Endothelial cell of umbilical vein (primary cell): Measurements from ENCODE around the gene SEMA4C.

ENCODE experiments used
- EZH2 ChIP-seq: IDR thresholded peaks from 2 replicates; pipeline ENCODE4 v1.6.1; 2012; ENCODE audit warnings: borderline replicate concordance, low read depth, mild to moderate bottlenecking, moderate library complexity, low read length, inconsistent platforms; ENCODE audit not compliant: severe bottlenecking
- MYC ChIP-seq: IDR thresholded peaks from one replicate; pipeline ENCODE4 v1.6.1; 2011; ENCODE audit warnings: mild to moderate bottlenecking, low read depth, low read length
- POLR2A ChIP-seq: IDR thresholded peaks from 2 replicates; pipeline ENCODE4 v1.6.1; 2012; ENCODE audit warnings: low read depth, mild to moderate bottlenecking, control low read depth, low read length
- POLR2AphosphoS5 ChIP-seq: IDR thresholded peaks from 2 replicates; pipeline ENCODE4 v1.6.1; 2012; ENCODE audit warnings: low read depth, mild to moderate bottlenecking, control low read depth, low read length, moderate library complexity; ENCODE audit not compliant: insufficient read depth
- TF ChIP-seq, protein P1 (sequence below), 2 donors: IDR thresholded peaks; 1 replicate in 1 of 2; 2 replicates in 1 of 2; pipeline ENCODE4 v1.5.1; 2011; ENCODE audit warnings: low read length in 2 of 2, mild to moderate bottlenecking in 2 of 2, moderate library complexity in 2 of 2, control low read depth in 1 of 2, inconsistent platforms in 1 of 2, low read depth in 1 of 2; ENCODE audit not compliant: insufficient read depth in 1 of 2; ENCODE audit errors: extremely low read depth in 1 of 2
- TF ChIP-seq, protein P2 (sequence below): IDR thresholded peaks from 2 replicates; pipeline ENCODE4 v1.6.1; 2011; ENCODE audit not compliant: insufficient read depth, insufficient read length

DNA sequence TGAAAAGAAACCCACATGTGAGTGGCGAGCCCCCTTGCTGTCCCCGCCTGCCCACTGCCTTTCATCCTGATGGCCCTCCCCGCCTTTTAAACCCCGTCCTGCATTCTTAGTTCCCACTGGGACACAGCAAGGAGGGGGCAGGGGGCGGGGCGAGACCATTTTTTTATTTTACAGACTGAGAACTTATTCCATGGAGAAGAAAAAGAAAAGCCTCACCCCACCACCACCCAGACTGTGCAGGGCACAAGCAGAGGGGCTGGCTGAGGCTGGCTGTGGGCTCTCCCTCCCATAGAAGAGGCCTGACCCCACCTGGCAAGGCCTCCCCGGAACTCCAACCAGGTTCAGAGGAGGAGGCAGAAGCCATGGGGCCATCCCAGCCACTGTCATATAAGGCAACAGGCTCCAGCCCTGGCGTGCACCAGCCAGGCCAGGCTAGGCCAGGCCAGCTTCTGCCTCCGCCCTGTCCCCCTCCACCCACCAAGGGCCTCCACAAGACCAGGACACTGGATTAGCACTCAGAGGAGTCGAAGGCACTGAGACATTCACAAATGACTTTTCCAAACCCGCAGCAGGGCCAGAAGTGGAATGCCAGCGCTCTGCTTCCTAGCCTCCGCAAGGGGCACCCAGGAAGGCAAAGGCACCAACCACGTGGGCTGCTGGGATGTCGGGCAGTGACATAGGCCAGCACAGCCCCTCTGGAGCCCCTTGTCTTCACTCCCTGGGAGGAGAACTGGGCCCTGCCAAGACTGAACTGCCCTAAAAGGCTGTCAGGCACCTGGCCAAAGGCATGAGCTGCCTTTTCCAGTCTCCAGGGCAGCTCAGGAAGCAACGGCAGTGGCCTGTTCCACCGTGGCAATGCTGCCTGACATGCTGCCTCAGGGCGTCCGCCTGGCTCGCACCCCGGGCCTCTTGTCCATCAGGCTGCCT lies 37.5 kb upstream of the SEMA4C start:
- TF ChIP-seq, protein P1, sequence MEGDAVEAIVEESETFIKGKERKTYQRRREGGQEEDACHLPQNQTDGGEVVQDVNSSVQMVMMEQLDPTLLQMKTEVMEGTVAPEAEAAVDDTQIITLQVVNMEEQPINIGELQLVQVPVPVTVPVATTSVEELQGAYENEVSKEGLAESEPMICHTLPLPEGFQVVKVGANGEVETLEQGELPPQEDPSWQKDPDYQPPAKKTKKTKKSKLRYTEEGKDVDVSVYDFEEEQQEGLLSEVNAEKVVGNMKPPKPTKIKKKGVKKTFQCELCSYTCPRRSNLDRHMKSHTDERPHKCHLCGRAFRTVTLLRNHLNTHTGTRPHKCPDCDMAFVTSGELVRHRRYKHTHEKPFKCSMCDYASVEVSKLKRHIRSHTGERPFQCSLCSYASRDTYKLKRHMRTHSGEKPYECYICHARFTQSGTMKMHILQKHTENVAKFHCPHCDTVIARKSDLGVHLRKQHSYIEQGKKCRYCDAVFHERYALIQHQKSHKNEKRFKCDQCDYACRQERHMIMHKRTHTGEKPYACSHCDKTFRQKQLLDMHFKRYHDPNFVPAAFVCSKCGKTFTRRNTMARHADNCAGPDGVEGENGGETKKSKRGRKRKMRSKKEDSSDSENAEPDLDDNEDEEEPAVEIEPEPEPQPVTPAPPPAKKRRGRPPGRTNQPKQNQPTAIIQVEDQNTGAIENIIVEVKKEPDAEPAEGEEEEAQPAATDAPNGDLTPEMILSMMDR (IDR thresholded peaks at IDR 0.05; ENCODE audit: extremely low read depth in 1 of 2, insufficient read depth in 1 of 2, low read depth in 1 of 2, low read length in 2 of 2), result no peak
- TF ChIP-seq POLR2AphosphoS5 (no peak), POLR2A (no peak), EZH2 (no peak), MYC (no peak)
- TF ChIP-seq, protein P2, sequence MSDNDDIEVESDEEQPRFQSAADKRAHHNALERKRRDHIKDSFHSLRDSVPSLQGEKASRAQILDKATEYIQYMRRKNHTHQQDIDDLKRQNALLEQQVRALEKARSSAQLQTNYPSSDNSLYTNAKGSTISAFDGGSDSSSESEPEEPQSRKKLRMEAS, result no peak
